SK-N-SH (cell line): Measurements from ENCODE around the gene SNX11. TPM values are rescaled to one million over a fixed set of nuclear protein-coding genes. Genes with fewer than 3 reads are reported as not detected.

Source experiments
- CTCF ChIA-PET: fragments of 300-600, 350-600 bp; formaldehyde crosslinking; extraction: SDS; loops from one replicate; lab custom pipeline; 2021; lab: Yijun Ruan, JAX
- POLR2A ChIA-PET: fragments of 350-600 bp; sonication (Branson Sonifier 250); formaldehyde crosslinking; extraction: SDS; loops from one replicate; lab custom pipeline; 2020; ENCODE audit warnings: antibody characterized with exemption, inconsistent platforms; lab: Yijun Ruan, JAX
- DNase-seq: peaks from one replicate; pipeline ENCODE4 v3.0.0; 2012
- H2AFZ ChIP-seq: fragments of 200-600 bp; sonication (generic); 2 replicates; pipeline ENCODE4 v1.8.1; 2016; ENCODE audit warnings: antibody characterized with exemption, mild to moderate bottlenecking, low read depth
- H3F3A ChIP-seq: fragments of 200-600 bp; sonication (generic); replicated peaks from 2 replicates; pipeline ENCODE3; 2016; ENCODE audit warnings: antibody characterized with exemption, mild to moderate bottlenecking; ENCODE audit not compliant: insufficient read depth
- H3K27ac ChIP-seq, 2 experiments: fragments of 200-500 bp in 1 of 2; fragments of 200-600 bp in 1 of 2; sonication (Bioruptor generic) in 1 of 2; sonication (generic), shearing (Covaris generic) in 1 of 2; 2 replicates each; pipeline versions ENCODE4 v1.5.1 to v1.6.1; 2014 to 2016; ENCODE audit warnings: low read depth in 2 of 2, inconsistent platforms in 1 of 2, low read length in 1 of 2, mild to moderate bottlenecking in 1 of 2, mixed read lengths in 1 of 2
- H3K27me3 ChIP-seq: fragments of 200-600 bp; sonication (generic), shearing (Covaris generic); 2 replicates; pipeline ENCODE4 v1.6.1; 2016; ENCODE audit warnings: mixed run types; ENCODE audit not compliant: insufficient read depth
- H3K36me3 ChIP-seq, 2 experiments: fragments of 200-500 bp in 1 of 2; fragments of 200-600 bp in 1 of 2; sonication (Bioruptor generic) in 1 of 2; sonication (generic) in 1 of 2; replicated peaks in 1 of 2; 2 replicates each; pipeline versions ENCODE3 to v1.5.1; 2014 to 2016; ENCODE audit warnings: low read length in 1 of 2, mild to moderate bottlenecking in 1 of 2; ENCODE audit not compliant: insufficient read depth in 2 of 2, control insufficient read depth in 1 of 2
- H3K4me1 ChIP-seq, 2 experiments: fragments of 200-500 bp in 1 of 2; fragments of 200-600 bp in 1 of 2; sonication (Bioruptor generic) in 1 of 2; sonication (generic), shearing (Covaris generic) in 1 of 2; 2 replicates each; pipeline versions ENCODE4 v1.5.1 to v1.6.1; 2014 to 2016; ENCODE audit warnings: low read depth in 1 of 2, low read length in 1 of 2, mixed run types in 1 of 2; ENCODE audit not compliant: insufficient read depth in 2 of 2, control insufficient read depth in 1 of 2
- H3K4me2 ChIP-seq: fragments of 200-600 bp; sonication (generic), shearing (Covaris generic); 2 replicates; pipeline ENCODE4 v1.6.1; 2017; ENCODE audit warnings: mixed run types
- H3K4me3 ChIP-seq, 2 experiments: fragments of 200-500 bp in 1 of 2; fragments of 200-600 bp in 1 of 2; sonication (Bioruptor generic) in 1 of 2; sonication (generic), shearing (Covaris generic) in 1 of 2; 2 replicates each; pipeline versions ENCODE4 v1.5.1 to v1.8.1; 2014 to 2016; ENCODE audit warnings: low read depth in 2 of 2, inconsistent platforms in 1 of 2, low read length in 1 of 2, mild to moderate bottlenecking in 1 of 2, mixed read lengths in 1 of 2, moderate library complexity in 1 of 2
- H3K79me2 ChIP-seq: fragments of 200-600 bp; sonication (generic); 2 replicates; pipeline ENCODE4 v1.8.1; 2017; ENCODE audit warnings: mild to moderate bottlenecking; ENCODE audit not compliant: insufficient read depth
- H3K9ac ChIP-seq: fragments of 200-600 bp; sonication (generic); 2 replicates; pipeline ENCODE4 v1.6.1; 2017; ENCODE audit warnings: mixed run types
- H3K9me2 ChIP-seq: fragments of 200-600 bp; sonication (generic); 2 replicates; pipeline ENCODE4 v1.6.1; 2017; ENCODE audit warnings: mixed run types
- H3K9me3 ChIP-seq: fragments of 200-600 bp; sonication (generic); 2 replicates; pipeline ENCODE4 v1.6.1; 2017; ENCODE audit warnings: mixed run types, mild to moderate bottlenecking, moderate library complexity
- H4K20me1 ChIP-seq: fragments of 200-600 bp; sonication (generic); 2 replicates; pipeline ENCODE4 v1.6.1; 2017; ENCODE audit warnings: mild to moderate bottlenecking, mixed run types; ENCODE audit not compliant: insufficient read depth
- EZH2phosphoT487 ChIP-seq: fragments of 200-600 bp; sonication (generic); IDR thresholded peaks from 2 replicates; pipeline ENCODE4 v1.6.1; 2017; ENCODE audit warnings: low read depth, mixed run types, mild to moderate bottlenecking, antibody characterized with exemption, moderate library complexity, borderline replicate concordance
- JUND ChIP-seq: IDR thresholded peaks from 2 replicates; pipeline ENCODE4 v1.4.0; 2012
- MXI1 ChIP-seq: IDR thresholded peaks from 2 replicates; pipeline ENCODE4 v1.6.1; 2012; ENCODE audit warnings: mild to moderate bottlenecking, low read depth, low read length, improper control_type of control experiment
- NFIC ChIP-seq: IDR thresholded peaks from 2 replicates; pipeline ENCODE4 v1.4.0; 2012; ENCODE audit warnings: borderline replicate concordance
- RAD21 ChIP-seq: IDR thresholded peaks from 2 replicates; pipeline ENCODE4 v1.6.1; 2012; ENCODE audit warnings: mild to moderate bottlenecking, low read length
- RCOR1 ChIP-seq: fragments of 150-350 bp; IDR thresholded peaks from 2 replicates; pipeline ENCODE4 v1.6.1; 2017; ENCODE audit warnings: antibody characterized with exemption, low read length
- REST ChIP-seq: IDR thresholded peaks from 2 replicates; pipeline ENCODE4 v1.6.1; 2012; ENCODE audit warnings: mild to moderate bottlenecking, low read depth, low read length, moderate library complexity
- RFX5 ChIP-seq: IDR thresholded peaks from 2 replicates; pipeline ENCODE4 v1.6.1; 2012; ENCODE audit warnings: mild to moderate bottlenecking, improper control_type of control experiment, low read length
- SIN3A ChIP-seq: IDR thresholded peaks from 2 replicates; pipeline ENCODE4 v1.6.1; 2012; ENCODE audit warnings: low read depth, mild to moderate bottlenecking, low read length, moderate library complexity, borderline replicate concordance
- TAF1 ChIP-seq: IDR thresholded peaks from 2 replicates; pipeline ENCODE4 v1.6.1; 2012; ENCODE audit warnings: low read depth, mild to moderate bottlenecking, low read length, moderate library complexity, borderline replicate concordance
- USF1 ChIP-seq: IDR thresholded peaks from 2 replicates; pipeline ENCODE4 v1.4.0; 2012; ENCODE audit warnings: low read depth, borderline replicate concordance
- USF2 ChIP-seq: fragments of 150-350 bp; IDR thresholded peaks from 2 replicates; pipeline ENCODE4 v1.6.1; 2017; ENCODE audit warnings: antibody characterized with exemption, low read length, low read depth, borderline replicate concordance
- WGBS: methylation state at CpG from one replicate; pipeline ENCODE4 v1.1.6; 2017; ENCODE audit warnings: low lambda C conversion rate; 5-methylcytosine and 5-hydroxymethylcytosine counted together
- polyA plus RNA-seq, 3 experiments: library from polyadenylated mRNA; depleted of rRNA; stranded (reverse); fragments of >200 nt; gene quantifications; 2 replicates each; pipeline ENCODE4 v1.2.3, GENCODE V29; 2012

SNX11 gene
- polyA plus RNA-seq, 1 of the 3 experiments (the other 2 are of a cell fraction) = 19.0 TPM

- Histone ChIP-seq H3F3A (peaks cover 7% of the 10 kb centered on the region), H3K4me2 (no peak overlapping the region), H4K20me1 (no peaks in the 10 kb centered on the region), H3K4me3 (no peak overlapping the region), H3K9me3 (no peaks in the 10 kb centered on the region), H3K27me3 (no peaks in the 10 kb centered on the region), H3K36me3 (peaks cover 11 to 24% of the 10 kb centered on the region in 2 experiments), H3K4me1 (peaks cover 4 to 7% of the 10 kb centered on the region in 2 experiments; a peak in 3 of 4 replicates), H2AFZ (no peak overlapping the region), H3K9ac (no peak overlapping the region), H3K9me2 (no peaks in the 10 kb centered on the region), H3K27ac (no peak overlapping the region), H3K79me2 (peaks cover 78% of the 10 kb centered on the region)
- TF ChIP-seq JUND (no peak), MXI1 (no peak), SIN3A (no peak), RFX5 (no peak), TAF1 (no peak), USF2 (no peak), RAD21 (no peak), NFIC (no peak), USF1 (no peak), RCOR1 (no peak)
- WGBS = 92% methylated on average over 2 of the region's 2 CpGs
- POLR2A ChIA-PET = interaction anchor here (0.9 kb wide), 1 partner anchor 30 kb away, joined by 3 read pairs; no protein-coding TSS in a partner anchor
- DNase-seq = no peak
- CTCF ChIA-PET = interaction anchor here (1.1 to 2.3 kb wide), 7 partner anchors 12 to 85 kb away, joined by 3 to 11 read pairs (median 5); no protein-coding TSS in a partner anchor
These were observed 4.3 kb downstream of the SNX11 start for GRCh38 chr17:48111937-48112241.

GRCh38 chr17:48113201-48113676 lies 5.7 kb downstream of the SNX11 start:
- TF ChIP-seq NFIC = no peak
- no peak for TF ChIP-seq EZH2phosphoT487
- TF ChIP-seq TAF1 = no peak
- TF ChIP-seq RCOR1 = no peak
- TF ChIP-seq REST = no peak
- TF ChIP-seq, all 33 proteins: peak for 0
- H3K79me2 ChIP-seq = peaks cover 72% of the 10 kb centered on the region
- no peak overlapping the region for H3K27ac ChIP-seq
- H4K20me1 ChIP-seq = no peaks in the 10 kb centered on the region
- H3K4me2 ChIP-seq = no peak overlapping the region
- H3K4me3 ChIP-seq = no peak overlapping the region
- no peaks in the 10 kb centered on the region for H3K27me3 ChIP-seq
- no peaks in the 10 kb centered on the region for H3K9me3 ChIP-seq
- 95% methylated on average over 5 of the region's 5 CpGs for whole genome bisulfite sequencing
- H3K36me3 ChIP-seq = peaks cover 15 to 34% of the 10 kb centered on the region in 2 experiments
- CTCF ChIA-PET = interaction anchor here (1.2 to 3.9 kb wide), 4 partner anchors 11 to 95 kb away, joined by 3 to 18 read pairs (median 8); no protein-coding TSS in a partner anchor
- POLR2A ChIA-PET = no interaction called here
- H3F3A ChIP-seq = no peaks in the 10 kb centered on the region
- peaks cover 4 to 7% of the 10 kb centered on the region in 2 experiments; a peak in 3 of 4 replicates for H3K4me1 ChIP-seq
- H2AFZ ChIP-seq = no peak overlapping the region
- H3K9me2 ChIP-seq = no peaks in the 10 kb centered on the region
- H3K9ac ChIP-seq = no peak overlapping the region
- DNase-seq = no peak
